GM12892 (cell line): ENCODE data around the gene RRAS2.

Experiments
- POLR2A ChIP-seq: IDR thresholded peaks from 2 replicates; pipeline ENCODE4 v1.6.1; 2011; ENCODE audit warnings: low read depth, low read length, control low read depth
- POLR2AphosphoS5 ChIP-seq: IDR thresholded peaks from 2 replicates; pipeline ENCODE4 v1.6.1; 2011; ENCODE audit warnings: low read depth, low read length, control low read depth

GRCh38 chr11:14334192-14334591 is 24.8 kb downstream of the RRAS2 start:
- TF ChIP-seq POLR2A, result no peak
- TF ChIP-seq POLR2AphosphoS5, result no peak
